PC-9 (cell line): ENCODE data around the gene TBC1D8.

Experiments used
- CTCF ChIP-seq: fragments of 200-600 bp; sonication (generic); conservative IDR thresholded peaks from 2 replicates; pipeline ENCODE4 v1.6.1; 2017; ENCODE audit warnings: mixed run types, antibody characterized with exemption, mild to moderate bottlenecking, moderate library complexity
- EZH2 ChIP-seq: fragments of 200-600 bp; sonication (generic); IDR thresholded peaks from 2 replicates; pipeline ENCODE4 v1.8.0; 2017; ENCODE audit warnings: antibody characterized with exemption, low read depth

GRCh38 chr2:101111262-101111838 lies 39.8 kb downstream of the TBC1D8 start:
- no peak for TF ChIP-seq CTCF
- TF ChIP-seq EZH2, result no peak
